Measurements from ENCODE around the gene LACTB.
"Not testable (repeated sequence)": the region's sequence is repeated elsewhere in the genome, so short reads cannot be mapped to it uniquely, and the experiment has no call there.

LACTB gene

DNA sequence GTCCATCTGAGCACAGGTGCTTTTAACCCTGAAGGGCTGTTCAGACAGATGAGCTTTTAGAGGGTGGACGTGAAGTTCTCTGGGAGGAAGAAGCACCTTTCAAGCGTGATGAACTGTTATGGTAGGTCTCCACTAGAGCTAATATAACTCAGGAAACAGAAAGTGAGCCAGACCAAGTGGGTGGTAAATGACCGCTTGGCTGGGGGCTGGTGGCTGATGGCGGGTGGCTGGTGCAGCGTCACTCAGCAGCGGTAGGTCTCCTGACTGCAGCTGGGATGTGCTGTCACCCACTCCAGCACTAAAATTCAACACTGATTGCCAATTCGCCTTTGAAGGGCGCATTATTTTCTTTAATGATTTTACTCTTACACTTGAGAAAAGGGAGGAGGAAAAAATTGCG is 31.2 kb upstream of the LACTB start:
- no peak for DNase-seq (ENCODE audit: low read depth)

- no peak for DNase-seq (ENCODE audit: low read depth)
Measured at GRCh38 chr15:63090887-63091286, 30.8 kb upstream of the LACTB start.

GRCh38 chr15:63091679-63092446 is 29.8 kb upstream of the LACTB start:
- no peak for DNase-seq (ENCODE audit: low read depth)

GRCh38 chr15:63093486-63094205 is 28.0 kb upstream of the LACTB start:
- no peak for DNase-seq (ENCODE audit: low read depth)

- no peak for DNase-seq (ENCODE audit: low read depth)
Measured at GRCh38 chr15:63094495-63094931, 27.1 kb upstream of the LACTB start.

DNA sequence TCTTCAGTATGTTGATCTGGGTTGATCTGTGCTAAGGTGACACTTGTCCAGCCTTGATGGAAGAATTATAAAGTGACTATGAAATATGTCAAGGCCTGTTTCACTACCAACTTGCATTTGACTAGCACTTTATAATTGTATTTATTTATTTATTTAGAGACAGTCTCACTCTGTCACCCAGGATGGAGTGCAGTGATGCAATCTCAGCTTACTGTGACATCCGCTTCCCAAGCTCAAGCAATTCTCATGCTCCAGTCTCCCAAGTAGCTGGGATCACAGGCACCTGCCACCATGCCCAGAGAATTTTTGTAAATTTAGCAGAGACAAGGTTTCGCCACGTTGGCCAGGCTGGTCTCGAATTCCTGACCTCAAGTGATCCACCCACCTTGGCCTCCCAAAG is 25.5 kb upstream of the LACTB start:
- no peak for DNase-seq (ENCODE audit: low read depth)

- not testable (repeated sequence) for DNase-seq (ENCODE audit: low read depth)
Measured at GRCh38 chr15:63098901-63099300, 22.8 kb upstream of the LACTB start.

DNA sequence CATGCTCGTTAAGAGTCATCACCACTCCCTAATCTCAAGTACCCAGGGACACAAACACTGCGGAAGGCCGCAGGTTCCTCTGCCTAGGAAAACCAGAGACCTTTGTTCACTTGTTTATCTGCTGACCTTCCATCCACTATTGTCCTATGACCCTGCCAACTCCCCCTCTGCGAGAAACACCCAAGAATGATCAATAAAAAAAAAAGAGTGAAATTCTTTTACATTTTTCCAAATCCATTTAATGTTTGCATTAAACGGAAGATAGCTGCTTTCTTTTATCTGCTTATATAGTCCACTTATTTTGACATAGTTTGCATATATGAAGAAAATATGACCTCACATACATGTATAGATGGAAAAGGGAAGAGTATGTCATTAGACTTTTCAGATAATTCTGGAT is 22.1 kb upstream of the LACTB start:
- not testable (repeated sequence) for DNase-seq (ENCODE audit: low read depth)

DNA sequence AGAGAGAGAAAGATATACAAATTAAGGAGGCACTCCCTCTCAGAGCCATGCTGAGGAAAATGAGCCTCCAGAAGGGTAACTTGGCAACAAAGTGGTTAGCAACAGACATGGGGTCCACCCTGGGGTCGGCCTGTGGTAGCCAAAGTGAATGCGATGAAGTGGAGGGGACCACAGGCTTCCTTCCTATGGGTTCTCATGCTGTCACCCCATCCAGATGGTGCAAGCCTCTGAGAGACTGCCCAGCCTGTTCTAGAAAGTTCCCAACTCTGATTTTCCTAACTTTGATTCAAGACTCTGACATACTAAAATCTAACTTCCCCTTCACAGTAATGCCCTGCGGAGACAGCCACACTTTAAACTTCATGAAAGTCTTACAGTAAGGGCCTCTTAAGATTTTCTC is 18.2 kb upstream of the LACTB start:
- no peak for DNase-seq (ENCODE audit: low read depth)

- no peak for DNase-seq (ENCODE audit: low read depth)
Measured at GRCh38 chr15:63104727-63105126, 16.9 kb upstream of the LACTB start.

DNA sequence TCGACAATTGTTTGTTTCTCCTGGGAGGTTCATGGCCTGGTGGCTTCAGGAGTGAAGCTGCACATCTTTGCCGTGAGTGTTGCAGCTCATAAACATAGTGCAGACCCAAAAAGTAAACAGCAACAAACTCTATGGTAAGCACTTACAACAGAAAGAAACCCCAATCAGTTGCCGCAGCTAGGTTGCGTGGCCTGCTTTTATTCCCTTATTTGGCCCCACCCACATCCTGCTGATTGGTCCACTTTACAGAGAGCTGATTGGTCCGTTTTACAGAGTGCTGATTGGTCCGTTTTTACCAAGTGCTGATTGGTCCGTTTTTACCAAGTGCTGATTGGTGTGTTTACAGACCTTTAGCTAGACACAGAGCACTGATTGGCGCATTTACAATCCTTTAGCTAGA is 16.3 kb upstream of the LACTB start:
- not testable (repeated sequence) for DNase-seq (ENCODE audit: low read depth)

GRCh38 chr15:63107895-63108546 is 13.6 kb upstream of the LACTB start:
- peak; percentile 100 for DNase-seq (ENCODE audit: low read depth)

- DNase-seq (ENCODE audit: low read depth) = no peak
Measured at GRCh38 chr15:63109498-63109897, 12.2 kb upstream of the LACTB start.

GRCh38 chr15:63109920-63110319 is 11.7 kb upstream of the LACTB start:
- no peak for DNase-seq (ENCODE audit: low read depth)

GRCh38 chr15:63110428-63111026 is 11.1 kb upstream of the LACTB start:
- DNase-seq (ENCODE audit: low read depth) = no peak

- DNase-seq (ENCODE audit: low read depth) = no peak
Measured at GRCh38 chr15:63111481-63111880, 10.2 kb upstream of the LACTB start.

- no peak for DNase-seq (ENCODE audit: low read depth)
Measured at GRCh38 chr15:63112871-63113270, 8.8 kb upstream of the LACTB start.

DNA sequence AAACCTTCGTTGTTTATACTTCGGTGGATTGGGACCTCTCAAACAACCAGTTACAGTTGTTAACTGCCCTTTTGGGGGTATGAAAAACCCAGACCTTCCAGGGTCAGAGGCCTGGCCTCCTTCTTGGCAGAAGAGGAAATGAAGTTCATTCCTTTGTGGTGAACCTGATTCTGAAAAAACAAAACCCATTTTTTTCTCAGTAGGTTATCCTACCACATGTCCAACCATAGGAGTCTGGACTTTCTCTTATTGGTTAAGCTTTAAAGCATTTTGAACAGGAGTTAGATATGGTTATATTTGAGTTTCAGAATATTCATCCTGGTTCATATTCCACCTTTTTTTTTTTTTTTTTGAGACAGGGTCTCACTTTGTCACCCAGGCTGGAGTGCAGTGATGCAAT is 7.2 kb upstream of the LACTB start:
- DNase-seq (ENCODE audit: low read depth) = no peak

GRCh38 chr15:63118854-63119253 is 2.8 kb upstream of the LACTB start:
- no peak for DNase-seq (ENCODE audit: low read depth)

DNA sequence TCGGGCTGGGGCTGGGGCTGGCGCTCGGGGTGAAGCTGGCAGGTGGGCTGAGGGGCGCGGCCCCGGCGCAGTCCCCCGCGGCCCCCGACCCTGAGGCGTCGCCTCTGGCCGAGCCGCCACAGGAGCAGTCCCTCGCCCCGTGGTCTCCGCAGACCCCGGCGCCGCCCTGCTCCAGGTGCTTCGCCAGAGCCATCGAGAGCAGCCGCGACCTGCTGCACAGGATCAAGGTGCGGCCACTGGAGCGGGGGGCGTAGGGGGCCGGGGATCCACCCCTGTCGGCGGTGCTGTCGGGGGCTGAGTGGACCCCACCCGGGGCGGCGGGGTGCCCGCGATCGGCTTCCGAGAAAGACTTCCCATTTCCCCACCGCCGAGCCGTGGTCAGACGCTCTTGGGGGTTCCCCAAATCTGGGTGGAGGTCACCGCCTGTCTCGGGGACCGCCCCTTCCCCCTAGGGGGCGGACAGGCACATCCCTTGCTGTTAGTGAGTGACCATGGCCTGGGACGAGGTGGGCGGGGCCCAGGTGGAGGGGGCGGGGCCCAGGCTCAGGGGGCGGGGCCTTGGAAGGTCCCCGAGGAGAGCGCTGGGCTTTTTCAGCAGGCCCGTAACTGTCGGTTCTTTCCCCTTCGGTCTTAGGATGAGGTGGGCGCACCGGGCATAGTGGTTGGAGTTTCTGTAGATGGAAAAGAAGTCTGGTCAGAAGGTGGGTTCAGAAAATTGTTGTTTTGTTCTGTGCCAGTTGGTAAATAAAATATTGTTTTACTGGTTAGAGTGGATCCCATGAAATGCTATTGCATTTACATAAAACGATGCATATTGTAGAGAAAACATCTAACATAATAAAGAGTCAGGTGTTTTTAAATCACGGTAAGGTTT is 578 bp downstream of the LACTB start:
- DNase-seq (ENCODE audit: low read depth) = no peak

- DNase-seq (ENCODE audit: low read depth) = no peak
Measured at GRCh38 chr15:63124506-63124905, 2.8 kb downstream of the LACTB start.

DNA sequence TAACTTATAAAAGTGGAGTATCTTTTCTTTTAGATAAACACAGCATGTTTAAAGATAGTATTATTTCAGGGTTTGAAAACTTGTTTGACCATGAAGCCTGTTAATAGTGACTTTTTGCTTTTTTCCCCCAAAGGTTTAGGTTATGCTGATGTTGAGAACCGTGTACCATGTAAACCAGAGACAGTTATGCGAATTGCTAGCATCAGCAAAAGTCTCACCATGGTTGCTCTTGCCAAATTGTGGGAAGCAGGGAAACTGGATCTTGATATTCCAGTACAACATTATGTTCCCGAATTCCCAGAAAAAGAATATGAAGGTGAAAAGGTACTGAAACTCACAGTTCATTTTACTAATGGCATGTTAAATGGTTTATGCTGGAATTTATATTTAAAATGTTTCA is 5.1 kb downstream of the LACTB start:
- no peak for DNase-seq (ENCODE audit: low read depth)
